ENCODE data around the gene GRIK2. TPM values are rescaled to one million over a fixed set of nuclear protein-coding genes. Genes with fewer than 3 reads are reported as not detected.

GRIK2 gene
- total RNA-seq, 1 experiment from 2014 or later: 0.97 TPM

DNA sequence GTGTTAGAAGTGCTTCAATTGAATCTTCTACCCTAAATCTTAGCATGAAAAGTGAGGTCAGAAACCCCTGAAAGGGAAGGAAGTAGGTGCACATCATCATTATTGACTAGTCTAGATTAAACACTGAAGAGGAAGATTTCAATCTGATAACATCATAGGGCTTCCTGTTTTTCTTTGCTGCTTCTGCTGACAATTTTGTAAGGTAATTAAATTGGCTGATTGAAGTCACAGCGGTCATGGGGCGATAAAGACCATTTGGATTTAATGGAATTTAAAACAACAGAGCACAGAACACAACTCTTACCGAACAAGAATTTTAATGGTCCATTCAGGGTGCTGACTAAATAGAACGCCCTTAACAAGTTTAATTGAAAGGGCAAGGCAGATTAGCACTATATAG, 11.3 kb downstream of the GRIK2 start:
- no peaks in the 10 kb centered on the region for H3K9me3 ChIP-seq (replicated peaks)
- no peaks in the 10 kb centered on the region for H3K36me3 ChIP-seq
- DNase-seq (ENCODE audit: low read depth in 1 of 2, low spot score in 2 of 2): no peak
- H3K27me3 ChIP-seq (replicated peaks): peaks cover 23% of the 10 kb centered on the region
- H3K4me3 ChIP-seq: no peak overlapping the region
- H3K27ac ChIP-seq: no peak overlapping the region
- H3K4me1 ChIP-seq (replicated peaks): no peaks in the 10 kb centered on the region

DNA sequence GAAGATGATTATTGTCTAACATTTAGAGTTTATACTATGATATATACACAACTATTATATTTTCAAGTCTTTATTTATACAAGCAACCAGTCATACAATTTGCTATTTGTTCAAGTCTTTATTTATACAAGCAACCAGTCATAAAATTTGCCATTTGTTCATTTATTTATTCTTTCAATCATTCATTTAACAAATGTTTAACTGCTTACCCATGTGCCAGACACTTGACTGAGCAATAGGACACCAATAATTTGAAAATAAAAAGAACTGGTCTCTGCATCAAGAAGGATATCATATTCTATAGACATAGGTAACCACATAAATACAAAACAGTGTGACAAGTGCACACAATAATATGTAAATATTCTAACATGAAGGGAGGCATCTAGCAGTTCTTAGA, 20.3 kb downstream of the GRIK2 start:
- Histone ChIP-seq H3K36me3 (no peaks in the 10 kb centered on the region), H3K9me3 (replicated peaks) (no peaks in the 10 kb centered on the region), H3K4me3 (no peak overlapping the region), H3K4me1 (replicated peaks) (no peaks in the 10 kb centered on the region), H3K27ac (no peak overlapping the region), H3K27me3 (replicated peaks) (no peaks in the 10 kb centered on the region)
- no peak for DNase-seq (ENCODE audit: low read depth in 1 of 2, low spot score in 2 of 2)

DNA sequence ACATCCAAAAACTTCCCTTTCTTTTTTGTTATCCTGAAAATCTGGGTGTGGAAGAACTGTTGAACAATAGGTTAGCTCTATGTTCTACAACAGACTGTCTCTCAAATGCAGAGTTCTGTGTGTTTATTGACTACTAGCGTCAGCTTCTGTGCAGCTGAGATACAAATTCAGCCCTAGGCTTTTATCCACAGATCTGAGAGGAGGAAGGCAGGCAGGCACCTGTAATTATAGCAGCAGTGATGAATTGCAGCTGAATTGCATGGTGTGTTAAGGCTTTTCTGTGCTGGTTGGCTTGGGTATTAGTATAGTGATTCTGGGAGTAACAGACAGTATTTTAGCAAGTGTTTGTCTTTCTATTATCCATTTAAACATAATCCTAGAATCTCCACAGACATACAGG, 24.4 kb downstream of the GRIK2 start:
- no peaks in the 10 kb centered on the region for H3K36me3 ChIP-seq
- H3K4me3 ChIP-seq: no peak overlapping the region
- no peaks in the 10 kb centered on the region for H3K27me3 ChIP-seq (replicated peaks)
- no peaks in the 10 kb centered on the region for H3K9me3 ChIP-seq (replicated peaks)
- H3K4me1 ChIP-seq (replicated peaks): no peaks in the 10 kb centered on the region
- no peak overlapping the region for H3K27ac ChIP-seq
- no peak for DNase-seq (ENCODE audit: low read depth in 1 of 2, low spot score in 2 of 2)

DNA sequence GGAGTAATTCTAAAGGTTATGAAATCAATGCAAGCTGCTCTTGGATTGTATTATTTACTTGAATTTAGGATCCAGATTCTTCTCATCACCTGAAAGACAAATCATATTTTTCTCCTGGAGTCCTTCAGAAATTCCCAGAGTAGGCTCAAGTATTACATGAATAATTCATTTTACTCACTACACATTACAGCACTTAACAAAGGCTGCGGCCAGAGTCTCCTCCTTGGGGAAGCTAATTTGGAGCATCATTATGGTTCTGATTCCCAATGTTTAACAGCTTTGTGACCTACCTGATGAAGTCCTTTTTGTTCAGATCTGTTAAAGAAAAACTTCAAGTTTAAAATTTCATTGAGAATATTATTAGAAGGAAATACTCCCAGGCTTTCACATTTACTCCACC, 28.7 kb downstream of the GRIK2 start:
- Histone ChIP-seq H3K36me3 (no peaks in the 10 kb centered on the region), H3K27me3 (replicated peaks) (no peaks in the 10 kb centered on the region), H3K4me1 (replicated peaks) (no peaks in the 10 kb centered on the region), H3K9me3 (replicated peaks) (no peaks in the 10 kb centered on the region), H3K27ac (no peak overlapping the region), H3K4me3 (no peak overlapping the region)
- DNase-seq (ENCODE audit: low read depth in 1 of 2, low spot score in 2 of 2): no peak

DNA sequence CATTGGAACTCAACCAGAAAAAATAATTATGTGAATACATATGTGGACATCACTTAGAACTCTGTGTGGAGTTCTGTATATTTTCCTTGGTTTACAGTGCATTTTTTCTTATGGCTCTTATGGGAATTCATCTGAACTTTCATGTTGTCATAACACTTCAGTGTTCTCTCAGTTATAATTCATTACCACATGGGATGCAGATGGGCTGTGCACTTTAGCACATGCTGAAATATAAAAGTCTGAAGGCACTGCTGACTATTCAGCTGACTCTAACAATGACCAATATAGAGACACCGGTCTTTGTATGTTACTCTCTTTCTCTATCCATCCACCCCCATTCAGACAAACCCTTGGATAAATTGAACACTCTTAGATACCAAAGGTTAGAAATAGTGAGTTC, 29.3 kb downstream of the GRIK2 start:
- Histone ChIP-seq H3K36me3 (no peaks in the 10 kb centered on the region), H3K4me3 (no peak overlapping the region)
- no peak for DNase-seq (ENCODE audit: low read depth in 1 of 2, low spot score in 2 of 2)

DNA sequence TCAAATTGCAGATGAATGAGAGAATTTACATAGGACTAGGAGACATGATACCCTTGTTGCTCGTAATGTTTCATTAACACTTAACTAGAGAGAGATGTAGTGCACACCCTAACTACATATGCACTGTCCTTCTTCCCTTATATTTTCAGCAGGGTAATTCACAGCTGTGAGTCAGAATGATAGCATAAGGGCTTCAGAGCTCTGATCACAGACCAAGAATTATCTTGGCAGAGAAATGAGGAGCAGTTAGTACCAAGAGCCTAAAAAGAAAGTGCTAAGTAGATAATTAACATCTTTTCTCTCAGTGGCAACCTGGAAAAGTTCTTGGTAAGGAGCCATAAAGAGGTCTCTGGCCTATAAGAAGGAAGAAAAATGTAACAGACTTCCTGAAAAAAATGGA, 35.8 kb downstream of the GRIK2 start:
- Histone ChIP-seq H3K27me3 (replicated peaks) (no peaks in the 10 kb centered on the region), H3K4me3 (no peak overlapping the region), H3K9me3 (replicated peaks) (no peaks in the 10 kb centered on the region), H3K36me3 (no peaks in the 10 kb centered on the region), H3K27ac (no peak overlapping the region), H3K4me1 (replicated peaks) (no peaks in the 10 kb centered on the region)
- no peak for DNase-seq (ENCODE audit: low read depth in 1 of 2, low spot score in 2 of 2)

More for the DNA sequence above, 29.3 kb downstream of the GRIK2 start:
- Histone ChIP-seq H3K27ac (no peak overlapping the region), H3K4me1 (replicated peaks) (no peaks in the 10 kb centered on the region), H3K9me3 (replicated peaks) (no peaks in the 10 kb centered on the region), H3K27me3 (replicated peaks) (no peaks in the 10 kb centered on the region)

DNA sequence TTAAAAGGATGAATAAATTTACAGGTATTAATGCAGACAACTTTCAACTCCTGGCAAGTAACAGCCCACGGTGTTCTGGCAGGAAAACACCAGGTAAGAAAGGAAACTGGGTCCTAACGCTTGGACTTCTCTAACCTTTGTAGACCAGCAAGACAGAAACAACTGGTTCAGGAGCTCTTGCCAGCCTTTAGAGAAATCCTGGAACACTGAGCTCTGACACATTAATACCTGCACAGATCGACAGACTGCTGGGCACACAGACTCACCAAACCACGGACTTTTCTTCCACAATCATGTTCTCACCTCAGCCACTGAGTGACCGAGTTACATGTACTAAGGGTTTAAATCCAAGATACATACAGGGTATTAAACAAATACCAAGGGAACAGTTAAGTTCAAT, 36.3 kb downstream of the GRIK2 start:
- Histone ChIP-seq H3K4me3 (no peak overlapping the region), H3K36me3 (no peaks in the 10 kb centered on the region), H3K9me3 (replicated peaks) (no peaks in the 10 kb centered on the region), H3K27me3 (replicated peaks) (no peaks in the 10 kb centered on the region), H3K4me1 (replicated peaks) (no peaks in the 10 kb centered on the region), H3K27ac (no peak overlapping the region)
- DNase-seq (ENCODE audit: low read depth in 1 of 2, low spot score in 2 of 2): no peak

DNA sequence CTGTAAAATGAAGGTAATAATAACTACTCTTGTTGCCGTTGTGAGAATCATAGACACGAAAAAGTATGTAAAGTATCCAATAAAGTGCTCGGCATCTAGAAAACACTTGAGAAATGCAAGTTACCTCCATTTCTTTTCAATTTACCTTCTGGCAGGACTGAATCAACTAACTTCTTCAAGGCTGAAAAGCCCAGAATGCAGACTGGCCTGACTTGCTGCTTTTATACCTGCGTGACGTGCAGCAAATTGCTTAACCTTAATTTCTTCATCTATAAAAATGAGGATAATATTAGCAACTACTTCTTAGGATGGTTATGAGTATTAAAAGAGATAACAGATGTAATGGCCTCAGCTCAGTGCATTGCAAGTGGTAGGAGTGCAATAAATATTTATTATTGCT, 39.6 kb downstream of the GRIK2 start:
- H3K9me3 ChIP-seq (replicated peaks): no peaks in the 10 kb centered on the region
- H3K27ac ChIP-seq: no peak overlapping the region
- H3K27me3 ChIP-seq (replicated peaks): no peaks in the 10 kb centered on the region
- H3K36me3 ChIP-seq: no peaks in the 10 kb centered on the region
- H3K4me3 ChIP-seq: no peak overlapping the region
- DNase-seq (ENCODE audit: low read depth in 1 of 2, low spot score in 2 of 2): no peak
- no peaks in the 10 kb centered on the region for H3K4me1 ChIP-seq (replicated peaks)

DNA sequence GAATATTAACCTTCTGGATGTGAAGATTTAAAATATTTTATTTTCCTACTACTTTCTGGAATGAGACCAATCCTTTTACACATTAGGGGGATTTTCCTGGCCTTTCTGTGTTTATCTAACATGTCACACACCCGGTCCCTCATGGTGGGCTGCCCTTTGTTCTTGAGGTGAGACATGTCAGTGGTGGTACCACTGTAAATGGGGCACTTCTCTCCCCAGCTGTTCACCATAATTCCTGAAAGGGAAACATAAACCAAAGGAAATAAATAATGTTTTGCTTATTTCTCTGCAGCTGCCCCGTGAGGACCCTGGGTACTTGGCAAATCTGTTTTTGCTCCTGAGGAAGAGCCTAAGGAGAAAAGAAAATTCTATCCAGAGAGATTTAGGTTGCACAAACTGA, 41.1 kb downstream of the GRIK2 start:
- DNase-seq (ENCODE audit: low read depth in 1 of 2, low spot score in 2 of 2): no peak
- H3K4me1 ChIP-seq (replicated peaks): no peaks in the 10 kb centered on the region
- no peaks in the 10 kb centered on the region for H3K27me3 ChIP-seq (replicated peaks)
- H3K4me3 ChIP-seq: no peak overlapping the region
- no peak overlapping the region for H3K27ac ChIP-seq
- H3K36me3 ChIP-seq: no peaks in the 10 kb centered on the region
- no peaks in the 10 kb centered on the region for H3K9me3 ChIP-seq (replicated peaks)

DNA sequence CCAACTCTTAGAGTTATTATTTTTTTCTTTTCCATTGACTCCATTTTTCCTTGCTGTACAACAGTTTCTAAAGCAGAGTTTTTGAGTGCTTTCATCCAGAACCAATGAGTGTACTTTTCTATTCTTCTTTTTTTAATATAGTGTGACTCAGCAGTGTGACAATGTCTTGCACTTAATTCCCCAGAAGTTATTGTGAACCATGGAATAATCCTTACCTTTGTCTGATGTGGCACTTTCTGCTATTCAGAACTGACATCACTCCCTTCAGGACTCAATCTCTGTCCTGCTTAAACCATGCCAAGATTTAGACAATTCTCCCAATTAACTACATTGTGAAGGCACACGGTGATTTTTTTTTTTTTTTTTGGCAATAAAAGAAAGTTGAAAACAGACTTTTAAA, 41.5 kb downstream of the GRIK2 start:
- H3K4me1 ChIP-seq (replicated peaks): no peaks in the 10 kb centered on the region
- no peak overlapping the region for H3K27ac ChIP-seq
- no peak for DNase-seq (ENCODE audit: low read depth in 1 of 2, low spot score in 2 of 2)
- H3K36me3 ChIP-seq: no peaks in the 10 kb centered on the region
- no peaks in the 10 kb centered on the region for H3K9me3 ChIP-seq (replicated peaks)
- H3K4me3 ChIP-seq: no peak overlapping the region
- no peaks in the 10 kb centered on the region for H3K27me3 ChIP-seq (replicated peaks)

DNA sequence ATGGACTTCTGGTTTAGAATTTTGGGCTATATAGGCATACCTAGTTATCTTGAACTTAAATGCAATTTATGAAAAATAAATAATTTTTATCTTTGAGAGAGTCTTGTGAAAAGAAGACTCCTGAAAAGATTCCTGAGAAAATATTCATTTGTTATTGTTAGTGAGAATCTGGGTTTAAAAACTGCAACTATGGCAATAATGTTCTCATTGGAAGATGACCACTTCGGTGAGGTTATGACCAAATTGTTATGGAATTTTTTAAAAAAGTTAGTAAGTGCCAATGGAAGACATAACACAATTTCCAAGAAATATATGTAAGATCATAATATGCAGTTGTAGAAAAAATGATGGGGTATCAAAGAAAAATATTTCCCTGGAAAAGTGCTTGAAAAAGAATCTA, 46.3 kb downstream of the GRIK2 start:
- Histone ChIP-seq H3K27ac (no peak overlapping the region), H3K9me3 (replicated peaks) (no peaks in the 10 kb centered on the region), H3K27me3 (replicated peaks) (no peaks in the 10 kb centered on the region), H3K36me3 (no peaks in the 10 kb centered on the region), H3K4me3 (no peak overlapping the region), H3K4me1 (replicated peaks) (no peaks in the 10 kb centered on the region)
- no peak for DNase-seq (ENCODE audit: low read depth in 1 of 2, low spot score in 2 of 2)

DNA sequence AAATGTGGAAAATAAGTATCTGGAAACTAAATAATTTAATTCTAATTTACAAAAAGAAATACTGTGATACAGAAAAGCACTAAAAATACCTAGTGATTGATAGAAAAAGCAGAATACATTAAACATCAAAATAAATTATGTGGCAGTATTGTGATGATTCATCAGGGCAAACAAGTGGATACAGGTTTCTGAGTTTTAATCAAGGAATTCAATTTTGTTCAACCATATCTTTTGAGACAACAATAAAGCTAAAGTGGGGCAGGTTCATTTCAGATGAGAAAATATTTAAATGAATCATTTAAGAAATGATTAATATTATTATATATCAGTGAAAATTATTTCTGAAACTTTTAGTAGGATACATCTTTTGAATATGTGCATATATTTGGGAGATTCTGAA, 49.8 kb downstream of the GRIK2 start:
- no peaks in the 10 kb centered on the region for H3K4me1 ChIP-seq (replicated peaks)
- no peaks in the 10 kb centered on the region for H3K36me3 ChIP-seq
- no peaks in the 10 kb centered on the region for H3K9me3 ChIP-seq (replicated peaks)
- no peaks in the 10 kb centered on the region for H3K27me3 ChIP-seq (replicated peaks)
- H3K27ac ChIP-seq: no peak overlapping the region
- DNase-seq (ENCODE audit: low read depth in 1 of 2, low spot score in 2 of 2): no peak
- H3K4me3 ChIP-seq: no peak overlapping the region

DNA sequence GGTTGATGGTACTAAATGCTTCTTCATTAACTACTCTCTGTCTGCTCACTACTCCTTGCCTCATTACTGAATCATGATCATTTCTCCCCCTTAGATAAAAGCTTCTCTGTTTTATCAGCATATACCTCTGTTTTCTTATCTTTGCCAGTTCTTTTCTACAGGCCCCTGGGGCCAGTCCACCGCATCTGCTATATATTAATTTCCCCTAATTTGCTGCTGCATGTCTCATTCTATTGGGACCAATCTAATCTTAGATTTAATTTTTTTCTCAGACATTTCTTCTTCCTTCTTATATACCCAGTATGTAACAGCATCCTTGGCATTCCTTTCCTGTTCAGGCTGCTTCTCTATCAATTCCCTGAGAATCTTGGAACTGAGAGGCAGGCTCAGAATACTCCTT, 51.2 kb downstream of the GRIK2 start:
- no peaks in the 10 kb centered on the region for H3K36me3 ChIP-seq
- no peaks in the 10 kb centered on the region for H3K27me3 ChIP-seq (replicated peaks)
- no peak for DNase-seq (ENCODE audit: low read depth in 1 of 2, low spot score in 2 of 2)
- H3K27ac ChIP-seq: no peak overlapping the region
- no peaks in the 10 kb centered on the region for H3K9me3 ChIP-seq (replicated peaks)
- no peaks in the 10 kb centered on the region for H3K4me1 ChIP-seq (replicated peaks)
- H3K4me3 ChIP-seq: no peak overlapping the region

DNA sequence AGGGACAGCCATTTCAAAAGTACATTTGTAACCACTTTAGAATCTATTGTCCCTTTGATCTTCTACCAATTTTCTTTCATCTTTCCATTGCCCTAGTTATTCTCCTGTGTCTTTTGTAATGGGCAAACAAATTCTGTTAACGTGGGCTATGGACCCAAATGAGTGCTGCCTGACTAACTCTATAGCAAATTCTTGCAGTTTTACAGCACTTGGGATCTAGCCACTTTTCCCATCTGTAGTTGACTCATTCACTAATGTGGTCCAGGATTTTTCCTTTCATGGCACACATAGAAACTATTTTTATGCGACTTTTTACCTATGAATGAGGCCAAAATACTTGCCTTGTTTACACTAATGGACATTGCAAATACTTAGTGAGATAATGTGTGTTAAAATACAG, 52.0 kb downstream of the GRIK2 start:
- no peak overlapping the region for H3K4me3 ChIP-seq
- H3K36me3 ChIP-seq: no peaks in the 10 kb centered on the region
- no peaks in the 10 kb centered on the region for H3K27me3 ChIP-seq (replicated peaks)
- H3K27ac ChIP-seq: no peak overlapping the region
- DNase-seq (ENCODE audit: low read depth in 1 of 2, low spot score in 2 of 2): no peak
- no peaks in the 10 kb centered on the region for H3K4me1 ChIP-seq (replicated peaks)
- no peaks in the 10 kb centered on the region for H3K9me3 ChIP-seq (replicated peaks)

DNA sequence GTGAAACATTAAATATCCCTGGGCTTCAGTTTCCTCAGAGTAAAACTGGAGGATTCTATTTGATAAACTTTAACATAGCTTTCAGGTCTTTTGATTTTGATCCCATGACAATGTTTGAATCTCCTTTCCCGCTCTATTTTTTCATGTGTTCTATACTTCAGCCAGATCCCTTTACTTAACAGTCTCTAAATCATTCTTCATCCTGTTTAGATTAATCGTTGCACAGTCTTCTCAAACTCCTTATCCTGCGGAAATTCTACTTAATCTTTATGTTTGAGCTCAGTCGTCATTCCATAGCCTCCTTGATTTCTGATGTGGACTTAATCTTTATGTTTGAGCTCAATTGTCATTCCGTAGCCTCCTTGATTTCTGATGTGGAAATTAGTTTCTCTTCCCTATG, 57.4 kb downstream of the GRIK2 start:
- Histone ChIP-seq H3K4me3 (no peak overlapping the region), H3K9me3 (replicated peaks) (no peaks in the 10 kb centered on the region), H3K27me3 (replicated peaks) (no peaks in the 10 kb centered on the region), H3K4me1 (replicated peaks) (no peaks in the 10 kb centered on the region), H3K36me3 (no peaks in the 10 kb centered on the region), H3K27ac (no peak overlapping the region)
- DNase-seq (ENCODE audit: low read depth in 1 of 2, low spot score in 2 of 2): no peak
